H1 (cell line): ENCODE data around the gene RAMP1.

Experiments
- CHD2 ChIP-seq: IDR thresholded peaks from 2 replicates; pipeline ENCODE4 v1.6.1; 2012; ENCODE audit warnings: low read length, improper control_type of control experiment
- CTCF ChIP-seq, 3 experiments: IDR thresholded peaks; 1 replicate in 2 of 3; 2 replicates in 1 of 3; pipeline versions ENCODE4 v1.5.1 to v1.6.1; 2011; ENCODE audit warnings: low read length in 3 of 3, mild to moderate bottlenecking in 3 of 3, inconsistent platforms in 2 of 3, low read depth in 1 of 3, moderate library complexity in 1 of 3; ENCODE audit not compliant: insufficient read depth in 1 of 3; ENCODE audit errors: control extremely low read depth in 1 of 3
- POLR2A ChIP-seq, 2 experiments: IDR thresholded peaks; 1 replicate in 1 of 2; 2 replicates in 1 of 2; pipeline ENCODE4 v1.6.1; 2011; ENCODE audit warnings: low read depth in 2 of 2, low read length in 2 of 2, mild to moderate bottlenecking in 2 of 2; ENCODE audit errors: control extremely low read depth in 1 of 2
- POLR2AphosphoS5 ChIP-seq: IDR thresholded peaks from 2 replicates; pipeline ENCODE4 v1.6.1; 2011; ENCODE audit warnings: low read depth, low read length
- RAD21 ChIP-seq, 2 experiments: IDR thresholded peaks in 1 of 2; conservative IDR thresholded peaks in 1 of 2; 2 replicates each; pipeline ENCODE4 v1.6.1; 2011; ENCODE audit warnings: low read depth in 2 of 2, low read length in 2 of 2, improper control_type of control experiment in 1 of 2, inconsistent platforms in 1 of 2, mild to moderate bottlenecking in 1 of 2, moderate library complexity in 1 of 2
- RFX5 ChIP-seq: IDR thresholded peaks from 2 replicates; pipeline ENCODE4 v1.6.1; 2011; ENCODE audit warnings: low read depth, low read length, improper control_type of control experiment, borderline replicate concordance
- SUZ12 ChIP-seq: fragments of 200-600 bp; sonication (generic); IDR thresholded peaks from 2 replicates; pipeline ENCODE4 v1.6.1; 2012; ENCODE audit warnings: mild to moderate bottlenecking, inconsistent platforms, low read length, moderate library complexity, mixed read lengths
- TCF12 ChIP-seq: IDR thresholded peaks from 2 replicates; pipeline ENCODE4 v1.6.1; 2011; ENCODE audit warnings: low read depth, mild to moderate bottlenecking, low read length
- YY1 ChIP-seq: IDR thresholded peaks from 2 replicates; pipeline ENCODE4 v1.6.1; 2011; ENCODE audit warnings: low read depth, mild to moderate bottlenecking, low read length
- ZNF274 ChIP-seq: IDR thresholded peaks from 2 replicates; pipeline ENCODE4 v1.7.0; 2012; ENCODE audit warnings: low read length, borderline replicate concordance; ENCODE audit errors: extremely low read depth

GRCh38 chr2:237946423-237946822 is 87.0 kb downstream of the RAMP1 start:
- TF ChIP-seq RFX5, result no peak
- TF ChIP-seq POLR2AphosphoS5, result no peak
- no peak for TF ChIP-seq TCF12
- TF ChIP-seq YY1, result no peak
- TF ChIP-seq CTCF (IDR thresholded peaks at IDR 0.05; ENCODE audit: control extremely low read depth in 1 of 3, insufficient read depth in 1 of 3, low read depth in 1 of 3, low read length in 3 of 3), result no peak
- TF ChIP-seq SUZ12, result no peak
- TF ChIP-seq POLR2A (IDR thresholded peaks at IDR 0.05; ENCODE audit: control extremely low read depth in 1 of 2, low read depth in 2 of 2, low read length in 2 of 2), result no peak
- TF ChIP-seq RAD21 (IDR thresholded peaks at IDR 0.05 in 1 of 2, conservative IDR thresholded peaks at IDR 0.05 in 1 of 2; ENCODE audit: low read depth in 2 of 2, low read length in 2 of 2), result no peak
- TF ChIP-seq CHD2, result no peak
- TF ChIP-seq ZNF274, result no peak
